Adrenal gland (tissue), 12 donors: ENCODE measurements around the gene ARHGEF12. TPM values are rescaled to one million over a fixed set of nuclear protein-coding genes. Genes with fewer than 3 reads are reported as not detected.

ENCODE experiments used
- DNase-seq, 7 donors: peaks; one replicate each; pipeline ENCODE4 v3.0.0-alpha.2; 2019 to 2020
- H3K27ac ChIP-seq, 5 donors: fragments of 200-600 bp; sonication (generic) in 4 of 5; 1 replicate in 3 of 5; 2 replicates in 2 of 5; pipeline versions ENCODE4 v1.5.1 to v1.8.0; 2016 to 2020; ENCODE audit warnings: mild to moderate bottlenecking in 1 of 5
- H3K27me3 ChIP-seq: fragments of 200-600 bp; 2 replicates; pipeline ENCODE4 v1.8.0; 2021
- H3K36me3 ChIP-seq, 2 donors: fragments of 200-600 bp; replicated peaks in 1 of 2; 1 replicate in 1 of 2; 2 replicates in 1 of 2; pipeline versions ENCODE4 v1.5.1 to v1.8.0; 2018 to 2022
- H3K4me1 ChIP-seq, 2 donors: fragments of 200-600 bp; replicated peaks in 1 of 2; 1 replicate in 1 of 2; 2 replicates in 1 of 2; pipeline versions ENCODE4 v1.5.1 to v1.8.0; 2018 to 2021
- H3K4me3 ChIP-seq, 4 donors: fragments of 200-600 bp; sonication (generic) in 3 of 4; one replicate each; pipeline ENCODE4 v1.5.1; 2016 to 2018
- H3K9me3 ChIP-seq, 3 donors: fragments of 200-600 bp; sonication (generic) in 1 of 3; replicated peaks in 1 of 3; 1 replicate in 2 of 3; 2 replicates in 1 of 3; pipeline versions ENCODE4 v1.5.1 to v1.8.0; 2016 to 2021
- CTCF ChIP-seq, 6 experiments: fragments of 450-650 bp in 4 of 6; fragments of 200-600 bp in 2 of 6; sonication (generic) in 1 of 6; IDR thresholded peaks; 1 replicate in 5 of 6; 2 replicates in 1 of 6; pipeline versions ENCODE4 v1.5.1 to v1.8.0; 2016 to 2021; ENCODE audit warnings: antibody characterized with exemption in 6 of 6, mild to moderate bottlenecking in 2 of 6, moderate library complexity in 1 of 6
- POLR2A ChIP-seq, 2 donors: fragments of 450-650 bp; IDR thresholded peaks; one replicate each; pipeline ENCODE4 v1.6.1; 2017; ENCODE audit warnings: antibody characterized with exemption in 2 of 2, mild to moderate bottlenecking in 2 of 2, moderate library complexity in 1 of 2
- WGBS, 4 donors: extraction: QIAGEN DNeasy Blood & Tissue Kit in 2 of 4; methylation state at CpG; one replicate each; pipeline versions ENCODE4 v1.1.5 to v1.1.7; 2013 to 2017; 5-methylcytosine and 5-hydroxymethylcytosine counted together
- intact Hi-C, 2 donors: fragments of 100-400 bp; cut with DNase I; formaldehyde crosslinking; loops; one replicate each; pipeline versions ENCODE4 v1.14.1 to v1.15.0; 2022 to 2023
- polyA plus RNA-seq, 3 donors: library from polyadenylated mRNA; stranded (reverse); fragments of 200-250 nt in 2 of 3; fragments of 350-450 nt in 1 of 3; fragmentation: Illumina TruSeq in 1 of 3; extraction: RNeasy Lipid Tissue Mini Kit (QIAGEN cat#74804) in 1 of 3; gene quantifications; one replicate each; pipeline ENCODE4 v1.2.3, GENCODE V29; 2013 to 2014
- total RNA-seq, 9 donors: library from RNA; depleted of rRNA in 4 of 9; stranded (reverse); fragments of >200 nt in 4 of 9; fragments of 120-200 nt in 1 of 9; fragmentation: NEBNext Ultra II Directional in 1 of 9; extraction: Animal tissue kit (Norgen Biotek cat#: 25700) in 1 of 9; gene quantifications; one replicate each; pipeline versions ENCODE4 v1.1.0 to v1.2.4, GENCODE V29; 2013 to 2023
- donor health status: healthy with polysubstance abuse.
- donor health status: Bipolar disorder and iron deficiency.
- donor health status: DM: yes; HTN: yes; CAD: no.
- donor health status: DM: no; HTN: no; CAD: no.
- donor health status: DM: no; HTN: no; CAD: no.
- donor health status: DM: yes; HTN: yes; CAD: no.

The ARHGEF12 gene
- total and polyA plus RNA-seq, 12 donors = 20.2 to 125 (median 94.2) TPM

GRCh38 chr11:120372296-120372695 lies 36.1 kb downstream of the ARHGEF12 start:
- DNase-seq = no peak
- Histone ChIP-seq H3K27me3 (no peaks in the 10 kb centered on the region), H3K4me1 (peaks cover 6 to 19% of the 10 kb centered on the region in 2 donors), H3K36me3 (no peaks in the 10 kb centered on the region), H3K9me3 (no peaks in the 10 kb centered on the region), H3K27ac (peak overlapping the region in 1 of 5 donors; percentile 47), H3K4me3 (no peak overlapping the region)
- TF ChIP-seq POLR2A (IDR thresholded peaks at IDR 0.05) = no peak
- intact Hi-C loops = no loop called here

GRCh38 chr11:120375076-120375475 lies 38.9 kb downstream of the ARHGEF12 start:
- peaks cover 8 to 30% of the 10 kb centered on the region in 2 donors for H3K4me1 ChIP-seq
- no peak overlapping the region for H3K27ac ChIP-seq
- no peak for DNase-seq

GRCh38 chr11:120376547-120377182 lies 40.5 kb downstream of the ARHGEF12 start:
- TF ChIP-seq CTCF (IDR thresholded peaks at IDR 0.05) (no peak), POLR2A (IDR thresholded peaks at IDR 0.05) (no peak)
- Histone ChIP-seq H3K36me3 (no peaks in the 10 kb centered on the region), H3K27ac (no peak overlapping the region), H3K9me3 (no peaks in the 10 kb centered on the region), H3K27me3 (no peaks in the 10 kb centered on the region), H3K4me3 (no peak overlapping the region), H3K4me1 (peaks cover 9 to 41% of the 10 kb centered on the region in 2 donors)
- no peak for DNase-seq
- 58 to 66% (median 63%) methylated on average over 6 of the region's 6 CpGs for WGBS, 4 donors
- intact Hi-C loops = no loop called here

More at GRCh38 chr11:120375076-120375475, 38.9 kb downstream of the ARHGEF12 start:
- 80 to 84% (median 81%) methylated on average over 3 of the region's 3 CpGs for WGBS, 4 donors
- TF ChIP-seq POLR2A (IDR thresholded peaks at IDR 0.05) (no peak), CTCF (IDR thresholded peaks at IDR 0.05) (no peak)
- no peak overlapping the region for H3K4me3 ChIP-seq
- intact Hi-C loops = no loop called here
- H3K27me3 ChIP-seq = no peaks in the 10 kb centered on the region
- H3K36me3 ChIP-seq = no peaks in the 10 kb centered on the region
- H3K9me3 ChIP-seq = no peaks in the 10 kb centered on the region

- intact Hi-C loops = no loop called here
- Histone ChIP-seq H3K27me3 (no peaks in the 10 kb centered on the region), H3K9me3 (no peaks in the 10 kb centered on the region), H3K36me3 (no peaks in the 10 kb centered on the region), H3K4me3 (no peak overlapping the region), H3K4me1 (peaks cover 5 to 38% of the 10 kb centered on the region in 2 donors), H3K27ac (no peak overlapping the region)
- no peak for TF ChIP-seq CTCF (IDR thresholded peaks at IDR 0.05)
- no peak for TF ChIP-seq POLR2A (IDR thresholded peaks at IDR 0.05)
- 77 to 98% (median 95%) methylated on average over 3 of the region's 3 CpGs for WGBS, 4 donors
- DNase-seq = no peak
These were observed 42.3 kb downstream of the ARHGEF12 start for GRCh38 chr11:120378474-120378873.

- H3K27me3 ChIP-seq = no peaks in the 10 kb centered on the region
- no peaks in the 10 kb centered on the region for H3K36me3 ChIP-seq
- no peak for DNase-seq
- no peak overlapping the region for H3K4me3 ChIP-seq
- intact Hi-C loops = no loop called here
- no peaks in the 10 kb centered on the region for H3K9me3 ChIP-seq
- TF ChIP-seq CTCF (IDR thresholded peaks at IDR 0.05) (no peak), POLR2A (IDR thresholded peaks at IDR 0.05) (no peak)
- H3K4me1 ChIP-seq = peaks cover 6 to 53% of the 10 kb centered on the region in 2 donors
- 81 to 91% (median 86%) methylated on average over 7 of the region's 7 CpGs for WGBS, 4 donors
- peak overlapping the region in 1 of 5 donors; percentile 21 for H3K27ac ChIP-seq
These were observed 45.2 kb downstream of the ARHGEF12 start for GRCh38 chr11:120381401-120381800.
